Adipocyte (in vitro differentiated cells): Measurements from ENCODE around the gene USP25.

Experiments
- DNase-seq: peaks from one replicate; pipeline ENCODE4 v3.0.0-alpha.2; 2015; ENCODE audit warnings: low read depth
- H3K27me3 ChIP-seq: replicated peaks from 2 replicates; pipeline ENCODE4 v1.7.0; 2013; ENCODE audit warnings: mild to moderate bottlenecking, low read length, moderate library complexity; ENCODE audit not compliant: control insufficient read depth, insufficient read depth
- H3K36me3 ChIP-seq: 2 replicates; pipeline ENCODE4 v1.7.0; 2013; ENCODE audit warnings: low read length, mild to moderate bottlenecking, moderate library complexity; ENCODE audit not compliant: control insufficient read depth, insufficient read depth, severe bottlenecking
- H3K4me1 ChIP-seq: 2 replicates; pipeline ENCODE4 v1.7.0; 2013; ENCODE audit warnings: mild to moderate bottlenecking, low read length, moderate library complexity; ENCODE audit not compliant: control insufficient read depth, insufficient read depth
- H3K4me3 ChIP-seq: 2 replicates; pipeline ENCODE4 v1.7.0; 2013; ENCODE audit warnings: mild to moderate bottlenecking, low read length, moderate library complexity
- H3K9ac ChIP-seq: 2 replicates; pipeline ENCODE4 v1.7.0; 2013; ENCODE audit warnings: mild to moderate bottlenecking, low read length, moderate library complexity
- H3K9me3 ChIP-seq: 2 replicates; pipeline ENCODE4 v1.7.0; 2013; ENCODE audit warnings: mild to moderate bottlenecking, low read length, moderate library complexity; ENCODE audit not compliant: control insufficient read depth

USP25 gene

DNA sequence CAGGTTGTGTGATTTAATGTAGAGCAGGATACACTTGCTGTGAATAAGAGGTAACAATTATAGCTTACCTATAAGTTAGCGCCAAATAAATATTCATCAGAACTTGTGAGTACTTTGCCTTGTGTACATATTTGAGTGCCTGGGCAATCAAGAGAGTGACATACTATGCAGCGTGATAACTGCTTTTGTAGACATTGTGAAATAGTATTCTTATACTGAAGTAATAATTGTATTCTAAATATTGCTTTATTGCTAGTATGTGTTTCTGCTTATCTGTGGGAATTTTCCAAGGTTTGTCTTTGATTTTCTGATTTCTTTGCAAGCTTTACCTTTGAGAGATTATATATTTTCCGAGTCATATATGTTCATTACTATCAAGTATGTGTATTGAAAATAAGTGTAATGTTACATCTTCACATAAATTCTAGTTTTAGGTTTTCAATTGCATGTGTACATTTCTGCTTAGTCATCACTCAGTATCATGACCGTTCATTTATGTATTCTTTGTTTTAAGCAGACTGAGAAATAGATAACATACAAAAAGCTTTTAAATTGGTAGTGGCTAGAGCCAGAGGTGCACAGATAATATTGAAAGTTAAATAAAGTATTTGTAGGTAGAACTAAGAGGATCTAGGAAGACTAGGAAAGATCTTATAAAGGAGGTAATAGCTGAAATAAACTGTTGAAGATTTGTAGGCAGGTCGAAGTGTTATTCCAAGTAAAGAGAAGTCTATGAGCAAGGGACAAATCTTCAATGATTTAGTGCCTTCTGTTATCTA lies 19.5 kb downstream of the USP25 start:
- Histone ChIP-seq H3K4me3 (no peak overlapping the region), H3K4me1 (peaks cover 28% of the 10 kb centered on the region), H3K36me3 (no peaks in the 10 kb centered on the region), H3K9ac (no peak overlapping the region), H3K9me3 (no peaks in the 10 kb centered on the region), H3K27me3 (no peaks in the 10 kb centered on the region)
- DNase-seq, result peak; percentile 31

- Histone ChIP-seq H3K9ac (no peak overlapping the region), H3K9me3 (no peaks in the 10 kb centered on the region), H3K4me3 (no peak overlapping the region), H3K27me3 (no peaks in the 10 kb centered on the region), H3K4me1 (peaks cover 33% of the 10 kb centered on the region), H3K36me3 (no peaks in the 10 kb centered on the region)
- no peak for DNase-seq
Measured at GRCh38 chr21:15749861-15750159, 20.0 kb downstream of the USP25 start.

GRCh38 chr21:15751037-15751436 lies 21.3 kb downstream of the USP25 start:
- no peak overlapping the region for H3K4me3 ChIP-seq
- peaks cover 43% of the 10 kb centered on the region for H3K4me1 ChIP-seq
- H3K9ac ChIP-seq, result no peak overlapping the region
- no peaks in the 10 kb centered on the region for H3K36me3 ChIP-seq
- DNase-seq, result no peak
- no peaks in the 10 kb centered on the region for H3K9me3 ChIP-seq
- no peaks in the 10 kb centered on the region for H3K27me3 ChIP-seq

DNA sequence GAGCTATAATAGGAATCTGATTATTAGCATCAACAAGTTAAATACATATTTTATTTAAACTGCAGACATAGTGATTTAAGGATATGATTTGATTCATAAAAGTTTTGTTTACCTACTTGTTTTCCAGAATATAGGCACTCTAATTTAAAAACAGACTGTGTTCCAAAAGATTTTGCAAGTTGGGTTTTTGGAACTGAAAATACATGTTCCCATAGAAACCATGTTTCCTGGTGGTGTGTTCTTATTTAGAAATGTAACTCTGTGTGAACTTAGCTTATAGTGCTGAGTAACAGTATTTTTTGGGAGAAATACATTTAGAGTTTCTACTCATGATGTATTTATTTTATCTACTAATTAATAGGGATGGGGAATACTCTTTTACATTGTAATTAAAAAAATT lies 21.8 kb downstream of the USP25 start:
- H3K27me3 ChIP-seq, result no peaks in the 10 kb centered on the region
- no peaks in the 10 kb centered on the region for H3K9me3 ChIP-seq
- H3K4me1 ChIP-seq, result peaks cover 43% of the 10 kb centered on the region
- DNase-seq, result peak; percentile 65
- H3K9ac ChIP-seq, result no peak overlapping the region
- H3K4me3 ChIP-seq, result no peak overlapping the region
- no peaks in the 10 kb centered on the region for H3K36me3 ChIP-seq

DNA sequence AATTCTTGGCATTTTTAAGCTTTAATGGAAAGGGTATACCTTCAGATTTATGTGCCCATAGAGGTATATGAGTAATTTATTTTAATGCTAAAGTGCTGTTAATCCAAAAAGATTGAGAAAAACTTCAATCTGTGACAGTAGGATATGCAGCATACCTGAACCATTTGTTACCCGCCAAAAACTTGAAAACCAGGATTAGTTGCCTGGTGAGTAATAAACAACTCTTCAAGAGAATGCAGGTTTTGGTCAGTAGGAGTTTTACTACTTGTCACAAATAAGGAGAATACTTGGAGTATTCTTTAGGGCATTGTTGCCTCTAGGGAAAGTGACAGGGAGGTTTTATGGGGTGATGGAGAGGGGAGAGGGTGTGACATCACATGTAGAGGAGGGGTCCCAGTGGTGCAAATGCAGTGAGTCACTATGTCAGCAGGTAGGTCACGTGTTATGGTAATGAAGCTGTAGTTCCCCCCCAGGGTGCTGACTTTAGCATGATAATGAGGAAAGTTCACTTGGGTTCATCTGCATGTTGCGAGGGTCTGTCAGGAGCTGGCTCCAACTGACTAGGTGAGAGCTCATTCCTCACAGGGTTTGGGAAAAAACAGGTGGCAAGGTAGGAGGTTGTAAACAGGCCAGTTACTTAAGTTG lies 23.1 kb downstream of the USP25 start:
- Histone ChIP-seq H3K27me3 (no peaks in the 10 kb centered on the region), H3K4me3 (no peak overlapping the region), H3K9ac (no peak overlapping the region), H3K9me3 (no peaks in the 10 kb centered on the region), H3K4me1 (peaks cover 43% of the 10 kb centered on the region), H3K36me3 (no peaks in the 10 kb centered on the region)
- no peak for DNase-seq

DNA sequence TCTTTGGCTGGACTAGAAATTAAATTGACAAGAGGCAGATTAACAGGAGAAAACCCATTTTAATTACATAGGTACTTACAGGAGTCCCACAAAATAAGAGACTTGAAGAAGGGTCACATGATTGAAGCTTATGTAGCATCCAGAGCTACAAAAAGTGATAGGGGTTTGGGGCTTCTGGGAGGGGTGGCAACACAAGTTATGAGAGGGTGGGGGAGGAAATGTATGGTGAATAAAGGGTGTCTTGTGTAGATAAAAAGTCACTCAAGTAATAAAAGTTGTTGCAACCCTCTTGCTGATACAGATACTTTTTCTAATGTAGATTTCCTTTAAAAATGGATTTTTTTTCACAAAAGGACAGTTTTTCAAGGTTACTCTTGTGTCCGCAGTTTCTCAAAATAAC lies 24.0 kb downstream of the USP25 start:
- Histone ChIP-seq H3K4me1 (peaks cover 43% of the 10 kb centered on the region), H3K4me3 (no peak overlapping the region), H3K9ac (no peak overlapping the region), H3K9me3 (no peaks in the 10 kb centered on the region), H3K27me3 (no peaks in the 10 kb centered on the region), H3K36me3 (no peaks in the 10 kb centered on the region)
- no peak for DNase-seq

- no peaks in the 10 kb centered on the region for H3K9me3 ChIP-seq
- no peaks in the 10 kb centered on the region for H3K36me3 ChIP-seq
- peak overlapping the region; percentile 39 for H3K4me3 ChIP-seq
- peak; percentile 58 for DNase-seq
- H3K4me1 ChIP-seq, result peaks cover 36% of the 10 kb centered on the region
- H3K27me3 ChIP-seq, result no peaks in the 10 kb centered on the region
- no peak overlapping the region for H3K9ac ChIP-seq
Measured at GRCh38 chr21:15754640-15755039, 24.9 kb downstream of the USP25 start.

DNA sequence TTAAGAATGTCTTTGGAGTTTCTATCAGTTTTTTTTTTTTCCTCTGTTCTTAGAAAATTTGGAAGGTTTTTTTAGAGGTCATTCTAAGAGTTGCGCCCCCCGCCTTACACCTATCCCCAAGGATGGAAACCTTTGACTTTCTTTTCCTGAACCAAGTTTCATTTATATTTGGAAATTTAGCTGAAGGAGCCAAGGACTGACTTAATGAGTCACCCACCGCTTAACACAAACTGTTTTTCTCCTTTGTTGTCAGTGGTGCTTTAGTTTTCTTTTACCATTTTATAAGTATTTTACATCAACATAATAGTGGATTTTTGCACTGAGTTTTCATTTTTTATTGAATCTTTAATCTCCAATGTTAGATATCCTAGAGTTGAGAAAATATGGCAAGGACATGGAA lies 25.3 kb downstream of the USP25 start:
- Histone ChIP-seq H3K9ac (no peak overlapping the region), H3K27me3 (no peaks in the 10 kb centered on the region), H3K4me1 (peaks cover 31% of the 10 kb centered on the region), H3K4me3 (peak overlapping the region; percentile 39), H3K36me3 (no peaks in the 10 kb centered on the region), H3K9me3 (no peaks in the 10 kb centered on the region)
- DNase-seq, result no peak

DNA sequence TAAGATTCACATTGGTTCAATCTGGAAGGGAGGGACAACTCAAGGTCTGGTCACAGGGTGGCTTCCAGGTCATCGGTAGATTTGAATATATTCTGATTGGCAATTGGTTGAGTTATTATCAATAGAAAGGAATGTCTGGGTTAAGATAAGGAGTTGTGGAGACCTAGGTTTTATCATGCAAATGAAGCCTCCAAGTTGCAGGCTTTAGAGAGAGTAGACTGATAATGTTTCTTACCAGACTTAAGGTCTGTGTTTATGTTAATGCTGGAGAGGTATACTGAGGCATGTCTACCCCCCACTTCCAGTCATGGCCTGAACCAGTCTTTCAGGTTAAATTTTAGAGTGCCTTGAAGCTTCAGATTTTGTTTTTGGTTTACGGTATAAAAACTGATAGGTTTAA lies 29.7 kb downstream of the USP25 start:
- H3K9me3 ChIP-seq, result no peaks in the 10 kb centered on the region
- H3K9ac ChIP-seq, result no peak overlapping the region
- DNase-seq, result no peak
- H3K36me3 ChIP-seq, result peaks cover 3% of the 10 kb centered on the region
- H3K27me3 ChIP-seq, result no peaks in the 10 kb centered on the region
- no peak overlapping the region for H3K4me3 ChIP-seq
- H3K4me1 ChIP-seq, result peaks cover 14% of the 10 kb centered on the region

DNA sequence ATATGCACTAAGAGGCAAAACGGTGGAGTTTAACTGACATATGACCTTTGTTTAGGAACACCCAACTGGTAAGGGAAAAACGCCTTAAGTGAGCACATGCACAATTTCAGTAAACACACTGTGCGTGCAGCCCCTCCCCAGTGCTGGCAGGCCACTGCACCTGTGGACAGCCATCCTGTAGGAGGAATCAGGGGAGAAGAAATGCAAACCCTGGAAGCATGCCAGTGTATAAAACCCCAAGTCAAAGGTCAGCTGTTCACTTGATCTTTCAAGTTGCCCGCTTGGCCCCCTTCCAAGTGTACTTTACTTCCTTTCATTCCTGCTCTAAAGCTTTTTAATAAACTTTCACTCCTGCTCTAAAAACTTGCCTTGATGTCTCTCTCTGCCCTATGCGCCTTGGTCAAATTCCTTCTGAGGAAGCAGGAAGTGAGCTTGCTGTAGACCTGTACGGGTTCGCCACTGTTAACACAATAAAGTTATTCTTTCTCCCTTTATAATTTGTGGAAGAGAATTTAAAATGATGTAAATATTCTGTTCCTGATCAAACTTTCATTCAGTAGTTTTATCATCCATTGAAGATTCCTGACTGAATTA lies 31.8 kb downstream of the USP25 start:
- H3K4me3 ChIP-seq, result no peak overlapping the region
- H3K9ac ChIP-seq, result no peak overlapping the region
- peaks cover 6% of the 10 kb centered on the region for H3K4me1 ChIP-seq
- no peaks in the 10 kb centered on the region for H3K27me3 ChIP-seq
- no peak for DNase-seq
- peaks cover 7% of the 10 kb centered on the region for H3K36me3 ChIP-seq
- H3K9me3 ChIP-seq, result no peaks in the 10 kb centered on the region

DNA sequence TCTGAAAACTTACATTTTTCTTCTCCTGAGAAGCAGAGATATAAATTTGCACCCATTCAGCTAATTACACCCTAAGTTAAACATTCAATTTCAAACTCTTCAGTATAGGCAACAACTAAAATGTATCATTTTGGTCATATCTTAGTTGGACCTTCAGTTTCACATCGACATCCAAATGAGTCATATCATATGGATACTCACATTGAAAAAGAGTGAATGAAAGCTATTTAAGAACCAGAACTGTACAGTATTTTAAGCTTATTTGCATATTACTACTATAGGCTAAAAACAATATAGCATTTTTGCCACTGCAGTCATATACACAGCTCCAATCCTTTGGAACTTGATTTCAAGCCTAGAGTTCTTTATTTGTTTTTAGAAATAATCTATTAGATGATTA lies 33.6 kb downstream of the USP25 start:
- Histone ChIP-seq H3K9ac (no peak overlapping the region), H3K4me3 (no peak overlapping the region), H3K27me3 (no peaks in the 10 kb centered on the region), H3K4me1 (peaks cover 23% of the 10 kb centered on the region), H3K36me3 (peaks cover 7% of the 10 kb centered on the region), H3K9me3 (no peaks in the 10 kb centered on the region)
- no peak for DNase-seq
